Activated CD8-positive, alpha-beta memory T cell treated with anti-CD3 and anti-CD28 coated beads, Interleukin-2, amount 10 ng/mL, durations not matched to agents 7 days and 5 days (primary cell): ENCODE measurements around the gene PRXL2C. TPM values are rescaled to one million over a fixed set of nuclear protein-coding genes. Genes with fewer than 3 reads are reported as not detected.
"Not testable (repeated sequence)": the region's sequence is repeated elsewhere in the genome, so short reads cannot be mapped to it uniquely, and the experiment has no call there.

Experiments
- ATAC-seq: fragments of 150-1000 bp; cut with Tn5 transposase; one replicate; pipeline ENCODE4 v1.10.0; 2021; ENCODE audit warnings: moderate library complexity
- CTCF ChIA-PET: fragments of 350-600 bp; sonication (Branson Sonifier 250); formaldehyde crosslinking; loops from one replicate; lab custom pipeline; 2021; ENCODE audit warnings: antibody characterized with exemption; lab: Charles Lee
- DNase-seq: peaks from one replicate; pipeline ENCODE4 v3.0.0-alpha.2; 2020
- H3K27ac Mint-ChIP-seq: one replicate; pipeline ENCODE4 v1.8.0; 2021; ENCODE audit warnings: mild to moderate bottlenecking, mixed read lengths
- H3K27me3 Mint-ChIP-seq: one replicate; pipeline ENCODE4 v1.8.0; 2021; ENCODE audit warnings: mixed read lengths
- H3K36me3 Mint-ChIP-seq: one replicate; pipeline ENCODE4 v1.8.0; 2021; ENCODE audit warnings: mild to moderate bottlenecking, mixed read lengths
- H3K4me1 Mint-ChIP-seq: one replicate; pipeline ENCODE4 v1.8.0; 2021; ENCODE audit warnings: mixed read lengths
- H3K4me3 Mint-ChIP-seq: one replicate; pipeline ENCODE4 v1.8.0; 2021; ENCODE audit warnings: mild to moderate bottlenecking, moderate library complexity, mixed read lengths
- H3K9me3 Mint-ChIP-seq: one replicate; pipeline ENCODE4 v1.8.0; 2022; ENCODE audit warnings: low read depth, mixed read lengths
- total RNA-seq, 2 experiments: library from RNA; stranded (reverse); gene quantifications; one replicate each; pipeline ENCODE4 v1.2.3, GENCODE V29; 2021

Gene PRXL2C
- total RNA-seq, 2 experiments from 2014 or later = 7.0 to 10.0 TPM

GRCh38 chr9:96666653-96667362 is 11.7 kb upstream of the PRXL2C start:
- H3K4me1 Mint-ChIP-seq, H3K4me3 Mint-ChIP-seq, H3K27ac Mint-ChIP-seq, H3K9me3 Mint-ChIP-seq, H3K27me3 Mint-ChIP-seq, H3K36me3 Mint-ChIP-seq: not testable (repeated sequence)
- DNase-seq = peak; percentile 44
- CTCF ChIA-PET = interaction anchor here (0.7 to 2.0 kb wide), 10 partner anchors 11 to 434 kb away, joined by 3 to 11 read pairs (median 3); partner anchors contain the start of gene HABP4
- peak; percentile 64 for ATAC-seq

- no peaks in the 10 kb centered on the region for H3K9me3 Mint-ChIP-seq
- H3K27me3 Mint-ChIP-seq = no peaks in the 10 kb centered on the region
- peaks cover 4% of the 10 kb centered on the region for H3K4me1 Mint-ChIP-seq
- no peak for DNase-seq
- CTCF ChIA-PET = interaction anchor here (1.2 to 1.6 kb wide), 3 partner anchors 16 to 224 kb away, joined by 3 to 9 read pairs (median 5); no protein-coding TSS in a partner anchor
- H3K36me3 Mint-ChIP-seq = no peaks in the 10 kb centered on the region
- ATAC-seq = no peak
- no peak overlapping the region for H3K27ac Mint-ChIP-seq
- no peak overlapping the region for H3K4me3 Mint-ChIP-seq
Observed at GRCh38 chr9:96665789-96666188, 10.7 kb upstream of the PRXL2C start.

- Mint-ChIP-seq H3K9me3 (no peaks in the 10 kb centered on the region), H3K4me3 (no peak overlapping the region), H3K27me3 (no peaks in the 10 kb centered on the region), H3K4me1 (peaks cover 4% of the 10 kb centered on the region), H3K27ac (no peak overlapping the region), H3K36me3 (no peaks in the 10 kb centered on the region)
- DNase-seq (no peak), ATAC-seq (no peak)
- CTCF ChIA-PET = no interaction called here
Observed at GRCh38 chr9:96663506-96664120, 8.5 kb upstream of the PRXL2C start.

GRCh38 chr9:96661711-96662110 is 6.6 kb upstream of the PRXL2C start:
- DNase-seq (no peak), ATAC-seq (no peak)
- Mint-ChIP-seq H3K4me3 (no peak overlapping the region), H3K27ac (no peak overlapping the region), H3K4me1 (peaks cover 3% of the 10 kb centered on the region), H3K27me3 (no peaks in the 10 kb centered on the region), H3K36me3 (no peaks in the 10 kb centered on the region), H3K9me3 (no peaks in the 10 kb centered on the region)
- CTCF ChIA-PET = no interaction called here

GRCh38 chr9:96660692-96661248 is 5.7 kb upstream of the PRXL2C start:
- DNase-seq = no peak
- ATAC-seq = no peak
- Mint-ChIP-seq H3K27me3 (no peaks in the 10 kb centered on the region), H3K36me3 (no peaks in the 10 kb centered on the region), H3K4me1 (peaks cover 3% of the 10 kb centered on the region), H3K4me3 (no peak overlapping the region), H3K9me3 (no peaks in the 10 kb centered on the region), H3K27ac (no peak overlapping the region)
- CTCF ChIA-PET = no interaction called here

GRCh38 chr9:96654450-96655197 is 493 bp downstream of the PRXL2C start:
- Mint-ChIP-seq H3K27ac (peak overlapping the region; percentile 77), H3K9me3 (no peaks in the 10 kb centered on the region), H3K4me3 (peak overlapping the region; percentile 83), H3K27me3 (no peaks in the 10 kb centered on the region), H3K4me1 (peaks cover 15% of the 10 kb centered on the region), H3K36me3 (peaks cover 5% of the 10 kb centered on the region)
- CTCF ChIA-PET = interaction anchor here (0.6 to 1.7 kb wide), 7 partner anchors 80 to 327 kb away, joined by 3 to 7 read pairs (median 3); partner anchors contain the start of gene HABP4
- peak; percentile 81 for DNase-seq
- ATAC-seq = peak; percentile 77

GRCh38 chr9:96651626-96652025 is 3.5 kb downstream of the PRXL2C start:
- Mint-ChIP-seq H3K36me3 (peaks cover 9% of the 10 kb centered on the region), H3K4me3 (no peak overlapping the region), H3K9me3 (no peaks in the 10 kb centered on the region), H3K27me3 (no peaks in the 10 kb centered on the region), H3K27ac (no peak overlapping the region), H3K4me1 (peaks cover 15% of the 10 kb centered on the region)
- CTCF ChIA-PET = interaction anchor here (0.7 to 1.0 kb wide), 5 partner anchors 210 to 1551 kb away, joined by 3 to 4 read pairs (median 3); no protein-coding TSS in a partner anchor
- no peak for ATAC-seq
- DNase-seq = no peak

- peaks cover 20% of the 10 kb centered on the region for H3K36me3 Mint-ChIP-seq
- H3K27ac Mint-ChIP-seq = no peak overlapping the region
- no peaks in the 10 kb centered on the region for H3K9me3 Mint-ChIP-seq
- no peak for DNase-seq
- H3K4me3 Mint-ChIP-seq = no peak overlapping the region
- CTCF ChIA-PET = interaction anchor here (1.2 to 2.1 kb wide), 3 partner anchors 17 to 322 kb away, joined by 4 to 10 read pairs (median 5); no protein-coding TSS in a partner anchor
- H3K4me1 Mint-ChIP-seq = peaks cover 7% of the 10 kb centered on the region
- H3K27me3 Mint-ChIP-seq = no peaks in the 10 kb centered on the region
- ATAC-seq = no peak
Observed at GRCh38 chr9:96649620-96650324, 5.3 kb downstream of the PRXL2C start.

- CTCF ChIA-PET = interaction anchor here (1.2 kb wide), 1 partner anchor 20 kb away, joined by 3 read pairs; no protein-coding TSS in a partner anchor
- no peaks in the 10 kb centered on the region for H3K9me3 Mint-ChIP-seq
- H3K27ac Mint-ChIP-seq = no peak overlapping the region
- H3K4me3 Mint-ChIP-seq = no peak overlapping the region
- no peak for ATAC-seq
- H3K27me3 Mint-ChIP-seq = no peaks in the 10 kb centered on the region
- H3K36me3 Mint-ChIP-seq = peaks cover 23% of the 10 kb centered on the region
- no peaks in the 10 kb centered on the region for H3K4me1 Mint-ChIP-seq
- no peak for DNase-seq
Observed at GRCh38 chr9:96646081-96646991, 8.8 kb downstream of the PRXL2C start.

- no peaks in the 10 kb centered on the region for H3K9me3 Mint-ChIP-seq
- no peaks in the 10 kb centered on the region for H3K4me1 Mint-ChIP-seq
- ATAC-seq (no peak), DNase-seq (no peak)
- no peak overlapping the region for H3K27ac Mint-ChIP-seq
- CTCF ChIA-PET = interaction anchor here (1.1 kb wide), 1 partner anchor 317 kb away, joined by 3 read pairs; no protein-coding TSS in a partner anchor
- no peaks in the 10 kb centered on the region for H3K27me3 Mint-ChIP-seq
- peaks cover 23% of the 10 kb centered on the region for H3K36me3 Mint-ChIP-seq
- H3K4me3 Mint-ChIP-seq = no peak overlapping the region
Observed at GRCh38 chr9:96644137-96644536, 11.0 kb downstream of the PRXL2C start.

GRCh38 chr9:96641514-96641913 is 13.6 kb downstream of the PRXL2C start:
- H3K36me3 Mint-ChIP-seq = peaks cover 19% of the 10 kb centered on the region
- ATAC-seq = no peak
- CTCF ChIA-PET = interaction anchor here (0.7 to 1.4 kb wide), 2 partner anchors 14 to 163 kb away, joined by 3 read pairs; no protein-coding TSS in a partner anchor
- no peaks in the 10 kb centered on the region for H3K9me3 Mint-ChIP-seq
- H3K4me1 Mint-ChIP-seq = no peaks in the 10 kb centered on the region
- DNase-seq = no peak
- no peak overlapping the region for H3K27ac Mint-ChIP-seq
- H3K4me3 Mint-ChIP-seq = no peak overlapping the region
- H3K27me3 Mint-ChIP-seq = peaks cover 3% of the 10 kb centered on the region
